GM12878 (cell line): ENCODE measurements around the gene B4GALNT4. TPM values are rescaled to one million over a fixed set of nuclear protein-coding genes. Genes with fewer than 3 reads are reported as not detected.
A peak's percentile ranks its signal among the peaks of the same experiment; 100 is the strongest.

Experiments used
- ATAC-seq: fragments of 200-7000 bp; cut with Tn5 transposase; 3 replicates; pipeline ENCODE4 v1.9.1; 2020; ENCODE audit warnings: mild to moderate bottlenecking, moderate library complexity
- BruUV-seq: library from RNA; stranded (reverse); fragments of 400-500 nt; replicated peaks from 2 replicates; lab custom pipeline; 2021; lab: Mats Ljungman, UMichigan
- CTCF ChIA-PET: fragments of 300-600 bp; sonication (Branson Sonifier 250); formaldehyde crosslinking; extraction: SDS; loops from one replicate; lab custom pipeline; 2021; ENCODE audit warnings: inconsistent platforms; lab: Yijun Ruan, JAX
- POLR2A ChIA-PET: fragments of 350-600 bp; formaldehyde crosslinking; extraction: SDS; loops from one replicate; lab custom pipeline; 2021; ENCODE audit warnings: inconsistent platforms; lab: Charles Lee
- RAD21 ChIA-PET: fragments of 300-600 bp; sonication (Branson Sonifier 250); formaldehyde crosslinking; loops from one replicate; lab custom pipeline; 2023; ENCODE audit warnings: antibody characterized with exemption; ENCODE audit not compliant: unreplicated experiment; lab: Charles Lee
- SMC1A ChIA-PET: fragments of 300-600 bp; sonication (Branson Sonifier 250); formaldehyde crosslinking; loops from one replicate; lab custom pipeline; 2023; ENCODE audit not compliant: unreplicated experiment, uncharacterized antibody; lab: Charles Lee
- DNase-seq: peaks from one replicate; pipeline ENCODE4 v3.0.0-alpha.2; 2011; ENCODE audit warnings: low read depth, low spot score
- FAIRE-seq: peaks from 3 replicates; lab custom pipeline; 2011; peaks lifted over from hg19 to GRCh38; lab: Jason Lieb, UNC
- H2AFZ ChIP-seq: 2 replicates; pipeline ENCODE4 v1.6.0; 2011; ENCODE audit warnings: low read depth, low read length, control low read depth; ENCODE audit not compliant: control insufficient read depth
- H3K27ac ChIP-seq: 2 replicates; pipeline ENCODE4 v1.5.1; 2011; ENCODE audit warnings: control low read depth; ENCODE audit not compliant: control insufficient read depth, insufficient read depth
- H3K27me3 ChIP-seq, 2 experiments: replicated peaks in 1 of 2; 2 replicates each; pipeline versions ENCODE4 v1.6.0 to v1.6.1; 2011; ENCODE audit warnings: low read length in 1 of 2; ENCODE audit not compliant: control insufficient read depth in 2 of 2, insufficient read depth in 2 of 2
- H3K36me3 ChIP-seq, 2 experiments: 2 replicates each; pipeline ENCODE4 v1.5.1; 2011; ENCODE audit warnings: low read length in 1 of 2; ENCODE audit not compliant: control insufficient read depth in 2 of 2, insufficient read depth in 2 of 2
- H3K4me1 ChIP-seq: 2 replicates; pipeline ENCODE4 v1.6.1; 2011; ENCODE audit warnings: mild to moderate bottlenecking, low read length, moderate library complexity, mixed read lengths; ENCODE audit not compliant: control insufficient read depth, insufficient read depth
- H3K4me2 ChIP-seq: 2 replicates; pipeline ENCODE4 v1.6.0; 2011; ENCODE audit warnings: control low read depth; ENCODE audit not compliant: control insufficient read depth, insufficient read depth
- H3K4me3 ChIP-seq: fragments of 200-600 bp; sonication (generic); 2 replicates; pipeline ENCODE4 v1.5.1; 2016
- H3K79me2 ChIP-seq: 2 replicates; pipeline ENCODE4 v1.6.0; 2011; ENCODE audit warnings: low read length; ENCODE audit not compliant: control insufficient read depth, insufficient read depth
- H3K9ac ChIP-seq: 2 replicates; pipeline ENCODE4 v1.8.0; 2011; ENCODE audit warnings: low read length, control low read depth, mixed read lengths; ENCODE audit not compliant: control insufficient read depth, insufficient read depth
- H3K9me3 ChIP-seq: replicated peaks from 3 replicates; pipeline ENCODE4 v1.5.1; 2011; ENCODE audit warnings: mild to moderate bottlenecking, low read length; ENCODE audit not compliant: control insufficient read depth, insufficient read depth
- H4K20me1 ChIP-seq: 2 replicates; pipeline ENCODE4 v1.6.0; 2011; ENCODE audit not compliant: control insufficient read depth, insufficient read depth
- CHD2 ChIP-seq: IDR thresholded peaks from 2 replicates; pipeline ENCODE4 v1.6.1; 2011; ENCODE audit warnings: low read depth, low read length, improper control_type of control experiment, borderline replicate concordance
- MEF2B ChIP-seq: fragments of 450-650 bp; IDR thresholded peaks from 2 replicates; pipeline ENCODE4 v1.6.1; 2018; ENCODE audit warnings: mild to moderate bottlenecking, moderate library complexity; ENCODE audit not compliant: partially characterized antibody, poor library complexity, severe bottlenecking
- NFIC ChIP-seq: IDR thresholded peaks from 2 replicates; pipeline ENCODE4 v1.6.1; 2012; ENCODE audit warnings: low read depth, mild to moderate bottlenecking, inconsistent platforms, low read length, moderate library complexity
- NR2C2 ChIP-seq: IDR thresholded peaks from 2 replicates; pipeline ENCODE4 v1.6.1; 2011; ENCODE audit warnings: borderline replicate concordance, low read depth; ENCODE audit not compliant: control insufficient read depth, insufficient read length
- NRF1 ChIP-seq: conservative IDR thresholded peaks from 2 replicates; pipeline ENCODE4 v1.6.1; 2011; ENCODE audit warnings: mild to moderate bottlenecking, low read depth, low read length, improper control_type of control experiment
- RAD21 ChIP-seq: IDR thresholded peaks from 2 replicates; pipeline ENCODE4 v1.6.1; 2011; ENCODE audit warnings: mild to moderate bottlenecking, low read depth, low read length, moderate library complexity; ENCODE audit not compliant: insufficient read depth
- RAD51 ChIP-seq: fragments of 450-650 bp; IDR thresholded peaks from 2 replicates; pipeline ENCODE4 v1.6.1; 2016; ENCODE audit warnings: moderate library complexity, mild to moderate bottlenecking, inconsistent platforms
- SIN3A ChIP-seq: IDR thresholded peaks from 2 replicates; pipeline ENCODE4 v1.6.1; 2012; ENCODE audit warnings: low read depth, low read length, improper control_type of control experiment
- SMC3 ChIP-seq: IDR thresholded peaks from 2 replicates; pipeline ENCODE4 v1.6.1; 2011; ENCODE audit warnings: low read length, improper control_type of control experiment, borderline replicate concordance
- SRF ChIP-seq, 2 experiments: IDR thresholded peaks; 2 replicates each; pipeline ENCODE4 v1.6.1; 2011; ENCODE audit warnings: low read depth in 2 of 2, low read length in 2 of 2, mild to moderate bottlenecking in 1 of 2, moderate library complexity in 1 of 2
- TAF1 ChIP-seq: IDR thresholded peaks from 2 replicates; pipeline ENCODE4 v1.6.1; 2011; ENCODE audit warnings: mild to moderate bottlenecking, low read depth, low read length, borderline replicate concordance
- WRNIP1 ChIP-seq: IDR thresholded peaks from 2 replicates; pipeline ENCODE4 v1.6.1; 2011; ENCODE audit warnings: low read depth, low read length, improper control_type of control experiment, borderline replicate concordance
- ZNF207 ChIP-seq: fragments of 450-650 bp; IDR thresholded peaks from 2 replicates; pipeline ENCODE4 v1.6.1; 2014; ENCODE audit warnings: antibody characterized with exemption, mild to moderate bottlenecking, borderline replicate concordance
- ZNF24 ChIP-seq: fragments of 450-650 bp; IDR thresholded peaks from 2 replicates; pipeline ENCODE4 v1.6.1; 2017; ENCODE audit warnings: antibody characterized with exemption, mild to moderate bottlenecking
- WGBS: methylation state at CpG from one replicate; pipeline ENCODE4 v1.1.6; 2016; ENCODE audit warnings: low lambda C conversion rate; ENCODE audit not compliant: insufficient replicate concordance, insufficient coverage; ENCODE audit errors: missing lambda C conversion rate; 5-methylcytosine and 5-hydroxymethylcytosine counted together
- in situ Hi-C: fragments of 300-500 bp; cut with MboI; formaldehyde crosslinking; loops from 9 replicates; pipeline ENCODE4 v1.14.3; 2018; ENCODE audit warnings: mixed read lengths
- intact Hi-C: fragments of 100-400 bp; cut with micrococcal nuclease; formaldehyde crosslinking; loops from one replicate; pipeline ENCODE4 v1.14.2; 2022; ENCODE audit not compliant: unreplicated experiment
- polyA plus RNA-seq, 11 experiments: library from polyadenylated mRNA; depleted of rRNA in 4 of 11; unstranded in 6 of 11; stranded (reverse) in 5 of 11; fragments of >200 nt; fragmentation: Nextera tagmentation in 4 of 11; fragmentation: Illumina TruSeq in 1 of 11; extraction: Ambion mirVana in 4 of 11; extraction: Trizol in 1 of 11; gene quantifications; 1 replicate in 1 of 11; 2 replicates in 10 of 11; pipeline versions ENCODE4 v1.2.1 to v1.2.3, GENCODE V29; 2011 to 2016; ENCODE audit warnings: inconsistent platforms in 2 of 11, missing spikeins in 2 of 11, low read depth in 1 of 11
- total RNA-seq, 4 experiments: library from RNA; depleted of rRNA in 3 of 4; stranded (reverse); fragments of >200 nt in 3 of 4; fragmentation: Illumina TruSeq in 1 of 4; extraction: Trizol in 1 of 4; gene quantifications; 2 replicates each; pipeline versions ENCODE4 v1.2.1 to v1.2.3, GENCODE V29; 2013 to 2021

The B4GALNT4 gene
- total and polyA plus RNA-seq, 10 of the 15 experiments (the other 5 are each of a cell fraction or from before 2014, with no cell fraction given) = 0.04 to 0.82 (median 0.40) TPM; not detected in 6

DNA sequence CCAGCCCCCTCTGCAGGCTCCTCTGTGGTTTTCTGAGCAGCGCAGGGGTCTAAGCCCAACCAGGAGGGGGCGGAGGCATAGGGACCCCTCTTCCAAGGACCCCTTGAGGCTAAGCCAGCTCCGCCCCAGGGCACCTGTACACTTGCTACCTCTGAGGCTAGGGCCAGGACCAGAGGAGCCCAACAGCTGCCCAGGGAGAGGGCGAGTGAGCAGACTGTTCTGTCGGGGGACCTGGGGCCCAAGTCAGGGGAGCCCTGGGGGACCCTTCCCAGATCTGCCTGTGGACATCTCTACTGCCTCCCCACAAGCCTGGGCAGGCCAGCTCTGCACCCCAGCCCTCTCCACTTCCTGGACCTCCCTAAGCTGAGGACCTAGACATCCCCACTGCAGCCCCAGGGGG is 1.8 kb downstream of the B4GALNT4 start:
- Histone ChIP-seq H3K79me2 (no peaks in the 10 kb centered on the region), H4K20me1 (no peaks in the 10 kb centered on the region), H3K4me1 (no peaks in the 10 kb centered on the region), H3K27ac (no peak overlapping the region), H3K9me3 (no peaks in the 10 kb centered on the region), H3K36me3 (no peaks in the 10 kb centered on the region), H3K4me2 (no peak overlapping the region), H2AFZ (no peak overlapping the region), H3K27me3 (peaks cover 4 to 8% of the 10 kb centered on the region in 2 experiments; a peak in 3 of 4 replicates), H3K4me3 (no peak overlapping the region), H3K9ac (no peak overlapping the region)
- in situ Hi-C loops = no loop called here
- ChIA-PET POLR2A (no interaction called here), CTCF (interaction anchor here (0.8 to 1.0 kb wide), 2 partner anchors 12 to 121 kb away, joined by 3 read pairs; no protein-coding TSS in a partner anchor), SMC1A (interaction anchor here (0.8 kb wide), 1 partner anchor 9 kb away, joined by 3 read pairs; no protein-coding TSS in a partner anchor), RAD21 (no interaction called here)
- intact Hi-C loops = no loop called here
- DNase-seq (no peak), ATAC-seq (peak; percentile 23; the same call in 2 of the 3 replicates), FAIRE-seq (no peak)
- BruUV-seq = no TSS peak
- TF ChIP-seq WRNIP1 = no peak
- no peak for TF ChIP-seq ZNF24
- no peak for TF ChIP-seq TAF1
- TF ChIP-seq NFIC = no peak
- TF ChIP-seq NRF1 = no peak
- TF ChIP-seq MEF2B = no peak
- TF ChIP-seq RAD21 = no peak
- TF ChIP-seq SRF (IDR thresholded peaks at IDR 0.05; ENCODE audit: low read depth in 2 of 2, low read length in 2 of 2) = no peak
- no peak for TF ChIP-seq NR2C2
- no peak for TF ChIP-seq SIN3A
- no peak for TF ChIP-seq CHD2
- no peak for TF ChIP-seq RAD51
- no peak for TF ChIP-seq SMC3
- no peak for TF ChIP-seq ZNF207
- 17% methylated on average over 3 of the region's 5 CpGs for WGBS
